Mesothelial cell of epicardium (in vitro differentiated cells): ENCODE results near the gene EPHA1. TPM values are rescaled to one million over a fixed set of nuclear protein-coding genes. Genes with fewer than 3 reads are reported as not detected.
"Not testable (repeated sequence)": the region's sequence is repeated elsewhere in the genome, so short reads cannot be mapped to it uniquely, and the experiment has no call there.

ENCODE experiments used
- DNase-seq, 2 experiments: peaks; one replicate each; pipeline ENCODE4 v3.0.0; 2021; ENCODE audit warnings: low spot score in 2 of 2; ENCODE audit not compliant: unreplicated experiment in 2 of 2
- H3K27ac Mint-ChIP-seq: 2 replicates; pipeline ENCODE4 v1.8.0; 2021; ENCODE audit warnings: mixed read lengths
- H3K27me3 Mint-ChIP-seq: 2 replicates; pipeline ENCODE4 v1.8.0; 2021; ENCODE audit warnings: low read depth, mixed read lengths
- H3K36me3 Mint-ChIP-seq: 2 replicates; pipeline ENCODE4 v1.8.0; 2021; ENCODE audit warnings: mixed read lengths
- H3K4me1 Mint-ChIP-seq: 2 replicates; pipeline ENCODE4 v1.8.0; 2021; ENCODE audit warnings: mixed read lengths
- H3K4me3 Mint-ChIP-seq: 2 replicates; pipeline ENCODE4 v1.8.0; 2021; ENCODE audit warnings: mild to moderate bottlenecking, moderate library complexity, mixed read lengths
- H3K9me3 Mint-ChIP-seq: 2 replicates; pipeline ENCODE4 v1.8.0; 2021; ENCODE audit warnings: mixed read lengths
- total RNA-seq: library from RNA; stranded (reverse); gene quantifications from 3 replicates; pipeline ENCODE4 v1.2.1, GENCODE V29; 2021
- TF ChIP-seq, protein P1 (sequence below): fragments of 200-600 bp; sonication (generic); IDR thresholded peaks from one replicate; pipeline ENCODE4 v1.5.0; 2021; ENCODE audit warnings: antibody characterized with exemption; ENCODE audit not compliant: unreplicated experiment

The EPHA1 gene
- total RNA-seq, 1 donor from 2014 or later, result 23.2 TPM

DNA sequence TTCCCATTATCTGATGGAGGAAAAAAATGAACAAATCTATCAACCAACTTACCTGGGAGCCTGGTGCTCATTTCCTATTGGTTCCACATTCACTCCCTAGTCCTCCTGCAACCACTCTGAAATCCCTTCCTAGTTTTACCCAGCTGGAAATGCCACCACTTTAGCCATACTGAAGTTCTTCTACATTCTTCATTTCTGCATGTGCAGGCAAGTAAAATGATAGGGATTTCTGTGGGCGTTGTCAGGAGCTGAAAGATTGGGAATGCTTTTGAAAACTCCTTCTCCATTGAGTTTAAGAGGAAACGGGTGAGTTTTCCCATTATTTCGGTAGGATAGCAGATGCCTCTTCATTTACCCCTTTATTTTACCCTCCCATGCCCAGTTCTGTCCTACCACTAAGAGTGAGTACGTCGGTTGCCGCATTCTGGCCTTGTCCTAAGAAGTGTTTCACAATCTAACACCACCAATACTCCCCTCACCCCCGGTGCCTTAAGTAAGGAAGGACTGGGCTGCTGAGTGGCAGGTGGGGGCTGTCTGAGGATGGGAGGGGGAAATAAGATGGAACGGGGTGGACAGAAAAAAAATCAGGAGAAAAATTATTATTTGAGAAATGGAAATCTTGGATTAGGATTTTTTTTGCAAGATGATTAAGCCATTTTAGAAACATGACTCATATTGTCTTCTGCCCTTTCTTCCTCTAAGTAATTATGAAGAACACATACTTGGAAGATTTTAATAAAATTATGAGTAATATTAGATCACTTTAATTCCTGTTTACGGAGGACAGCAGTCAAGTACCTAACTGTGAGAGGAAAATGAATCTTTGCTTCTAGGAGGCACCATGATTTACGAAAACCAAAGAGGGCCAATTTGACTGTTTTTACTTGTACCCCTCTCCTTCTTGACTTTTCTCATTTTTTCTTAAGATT, 21.4 kb upstream of the EPHA1 start:
- Mint-ChIP-seq H3K4me1 (no peaks in the 10 kb centered on the region), H3K27me3 (no peaks in the 10 kb centered on the region), H3K9me3 (no peaks in the 10 kb centered on the region), H3K27ac (no peak overlapping the region), H3K4me3 (no peak overlapping the region), H3K36me3 (no peaks in the 10 kb centered on the region)
- TF ChIP-seq, protein P1, sequence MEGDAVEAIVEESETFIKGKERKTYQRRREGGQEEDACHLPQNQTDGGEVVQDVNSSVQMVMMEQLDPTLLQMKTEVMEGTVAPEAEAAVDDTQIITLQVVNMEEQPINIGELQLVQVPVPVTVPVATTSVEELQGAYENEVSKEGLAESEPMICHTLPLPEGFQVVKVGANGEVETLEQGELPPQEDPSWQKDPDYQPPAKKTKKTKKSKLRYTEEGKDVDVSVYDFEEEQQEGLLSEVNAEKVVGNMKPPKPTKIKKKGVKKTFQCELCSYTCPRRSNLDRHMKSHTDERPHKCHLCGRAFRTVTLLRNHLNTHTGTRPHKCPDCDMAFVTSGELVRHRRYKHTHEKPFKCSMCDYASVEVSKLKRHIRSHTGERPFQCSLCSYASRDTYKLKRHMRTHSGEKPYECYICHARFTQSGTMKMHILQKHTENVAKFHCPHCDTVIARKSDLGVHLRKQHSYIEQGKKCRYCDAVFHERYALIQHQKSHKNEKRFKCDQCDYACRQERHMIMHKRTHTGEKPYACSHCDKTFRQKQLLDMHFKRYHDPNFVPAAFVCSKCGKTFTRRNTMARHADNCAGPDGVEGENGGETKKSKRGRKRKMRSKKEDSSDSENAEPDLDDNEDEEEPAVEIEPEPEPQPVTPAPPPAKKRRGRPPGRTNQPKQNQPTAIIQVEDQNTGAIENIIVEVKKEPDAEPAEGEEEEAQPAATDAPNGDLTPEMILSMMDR, result no peak
- no peak for DNase-seq

DNA sequence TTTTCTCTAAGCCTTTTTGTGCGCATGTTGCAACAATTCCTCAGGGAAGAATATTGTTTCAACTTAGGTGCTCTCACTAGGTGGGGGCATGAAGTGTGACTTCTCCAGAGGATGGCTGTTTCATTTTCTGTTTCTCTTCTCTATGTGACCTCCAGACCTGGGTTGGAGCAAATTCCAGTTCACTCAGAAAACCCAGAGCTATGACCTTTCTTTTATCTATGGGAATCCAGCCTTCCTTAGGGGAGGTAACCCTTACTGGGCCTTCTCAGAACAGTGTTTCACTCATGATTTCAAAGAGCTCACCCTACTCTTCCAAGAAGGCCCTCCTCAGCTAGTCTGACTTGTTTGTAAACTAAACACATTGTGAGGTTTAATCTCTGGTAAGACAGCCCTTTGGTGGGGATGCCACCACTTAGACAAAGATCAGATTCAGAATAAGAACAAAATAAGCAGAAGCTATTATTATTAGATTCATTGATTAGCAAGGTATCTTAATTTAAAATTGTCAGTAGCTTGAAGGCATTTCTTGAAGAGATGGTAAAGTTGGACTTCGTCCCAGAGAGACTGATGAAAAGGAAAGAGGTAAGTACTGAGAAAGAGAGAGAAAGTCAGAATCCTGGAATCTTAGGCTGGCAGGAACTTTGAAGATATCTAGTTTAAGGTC, 18.0 kb upstream of the EPHA1 start:
- no peak for DNase-seq
- Mint-ChIP-seq H3K4me3 (no peak overlapping the region), H3K36me3 (no peaks in the 10 kb centered on the region), H3K27ac (no peak overlapping the region), H3K27me3 (no peaks in the 10 kb centered on the region), H3K9me3 (no peaks in the 10 kb centered on the region), H3K4me1 (no peaks in the 10 kb centered on the region)
- TF ChIP-seq, protein P1, result no peak

DNA sequence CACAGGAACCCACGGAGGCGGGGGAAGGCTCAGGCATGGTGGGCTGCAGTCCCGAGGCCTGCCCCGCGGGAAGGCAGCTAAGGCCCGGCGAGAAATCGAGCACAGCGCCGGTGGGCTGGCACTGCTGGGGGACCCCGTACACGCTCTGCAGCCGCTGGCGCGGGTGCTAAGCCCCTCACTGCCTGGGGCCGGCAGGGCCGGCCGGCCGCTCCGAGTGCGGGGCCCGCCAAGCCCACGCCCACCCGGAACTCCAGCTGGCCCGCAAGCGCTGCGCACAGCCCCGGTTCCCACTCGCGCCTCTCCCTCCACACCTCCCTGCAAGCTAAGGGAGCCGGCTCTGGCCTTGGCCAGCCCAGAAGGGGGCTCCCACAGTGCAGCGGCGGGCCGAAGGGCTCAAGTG, 15.8 kb upstream of the EPHA1 start:
- not testable (repeated sequence) for H3K9me3 Mint-ChIP-seq, H3K27ac Mint-ChIP-seq, H3K36me3 Mint-ChIP-seq, H3K4me3 Mint-ChIP-seq, H3K27me3 Mint-ChIP-seq, H3K4me1 Mint-ChIP-seq, DNase-seq

DNA sequence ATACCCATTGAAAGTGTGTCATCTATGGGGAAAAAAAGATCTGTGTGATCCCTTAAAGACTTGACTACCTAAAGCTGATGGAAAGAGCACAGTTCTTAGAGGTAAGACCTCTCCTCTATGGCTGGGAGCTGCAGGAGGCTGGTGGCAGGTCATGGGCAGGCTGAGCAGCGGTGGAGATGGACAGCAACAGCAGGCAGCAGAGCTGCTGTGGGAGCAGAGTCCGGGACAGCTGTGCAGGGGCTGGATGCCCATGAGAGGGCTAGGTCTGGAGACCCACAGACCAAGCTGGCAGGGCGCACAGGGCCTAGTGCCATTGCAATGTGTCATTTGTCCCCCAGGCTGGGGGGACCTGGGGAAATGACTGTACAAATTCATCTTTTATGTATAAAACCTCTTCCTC, 13.4 kb upstream of the EPHA1 start:
- Mint-ChIP-seq H3K36me3 (no peaks in the 10 kb centered on the region), H3K27me3 (no peaks in the 10 kb centered on the region), H3K9me3 (no peaks in the 10 kb centered on the region), H3K4me3 (no peak overlapping the region), H3K27ac (no peak overlapping the region), H3K4me1 (peaks cover 22% of the 10 kb centered on the region)
- no peak for DNase-seq
- TF ChIP-seq, protein P1, result no peak

DNA sequence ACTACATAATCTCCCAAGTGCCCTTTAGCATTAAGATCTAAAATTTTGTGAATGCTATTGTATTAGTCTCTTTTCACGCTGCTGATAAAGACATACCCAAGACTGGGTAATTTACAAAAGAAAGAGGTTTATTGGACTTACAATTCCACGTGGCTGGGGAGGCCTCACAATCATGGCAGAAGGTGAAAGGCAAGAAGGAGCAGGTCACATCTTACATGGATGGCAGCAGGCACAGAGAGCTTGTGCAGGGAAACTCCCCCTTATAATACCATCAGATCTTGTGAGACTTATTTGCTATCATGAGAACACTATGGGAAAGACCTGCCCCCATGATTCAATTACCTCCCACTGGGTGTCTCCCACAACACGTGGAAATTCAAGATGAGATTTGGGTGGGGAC, 12.0 kb upstream of the EPHA1 start:
- not testable (repeated sequence) for H3K27me3 Mint-ChIP-seq, DNase-seq, H3K27ac Mint-ChIP-seq, H3K4me3 Mint-ChIP-seq, H3K36me3 Mint-ChIP-seq, H3K9me3 Mint-ChIP-seq
- peaks cover 32% of the 10 kb centered on the region for H3K4me1 Mint-ChIP-seq

DNA sequence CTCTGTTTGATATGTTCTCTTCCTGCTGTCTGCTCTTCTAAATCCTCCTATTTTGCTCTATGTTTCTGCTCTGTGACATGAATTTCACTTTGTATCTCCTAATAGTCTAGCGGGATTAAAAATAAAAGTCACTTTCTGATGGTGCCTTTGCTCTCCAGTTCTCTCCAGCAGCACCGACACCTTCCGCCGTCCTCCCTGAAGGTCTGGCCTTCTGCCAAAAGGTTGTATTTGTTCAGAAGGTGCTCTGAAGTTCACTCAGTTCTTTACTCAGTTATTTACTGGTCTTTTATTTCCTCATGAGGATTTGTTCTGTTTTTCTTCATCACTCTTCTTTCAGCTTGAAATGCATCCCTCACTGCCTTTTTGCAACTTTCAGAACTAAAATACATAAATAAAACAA, 11.2 kb upstream of the EPHA1 start:
- Mint-ChIP-seq H3K4me1 (peaks cover 36% of the 10 kb centered on the region), H3K27ac (peak overlapping the region; percentile 39), H3K27me3 (no peaks in the 10 kb centered on the region), H3K4me3 (no peak overlapping the region), H3K9me3 (no peaks in the 10 kb centered on the region), H3K36me3 (no peaks in the 10 kb centered on the region)
- no peak for DNase-seq
- TF ChIP-seq, protein P1, result no peak
